Measurements from ENCODE around the gene CYBB. TPM values are rescaled to one million over a fixed set of nuclear protein-coding genes. Genes with fewer than 3 reads are reported as not detected.

CYBB gene
- total and polyA plus RNA-seq, 4 donors: 16.2 to 110 (median 74.3) TPM

DNA sequence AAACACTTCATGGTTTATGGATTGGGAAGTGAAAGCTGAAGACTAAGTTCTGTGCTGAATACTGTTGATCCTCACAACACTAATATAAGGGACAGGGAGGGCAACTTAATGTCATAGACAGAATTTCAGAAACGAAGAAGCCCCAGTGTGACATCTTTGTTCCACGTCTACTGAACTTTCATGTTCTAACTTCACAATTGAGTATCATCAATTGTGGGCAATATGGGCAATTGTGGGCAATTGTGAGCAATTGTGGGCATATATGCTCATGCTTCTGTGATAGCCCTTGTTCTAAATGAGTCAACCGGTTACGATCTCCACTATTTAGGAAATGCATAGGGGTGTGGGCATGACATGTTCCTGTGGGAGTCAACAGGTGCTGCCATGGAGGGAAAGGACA, 33.7 kb downstream of the CYBB start:
- 55 to 64% methylated on average over 4 of the region's 4 CpGs for WGBS, 2 donors
- Histone ChIP-seq H3K4me1 (ENCODE audit: control insufficient read depth in 5 of 5, insufficient read depth in 5 of 5, low read length in 5 of 5) (no peaks in the 10 kb centered on the region), H3K9ac (ENCODE audit: insufficient read depth in 1 of 2, low read length in 2 of 2) (no peak overlapping the region), H3K36me3 (ENCODE audit: control insufficient read depth in 4 of 4, insufficient read depth in 4 of 4, low read length in 4 of 4) (no peaks in the 10 kb centered on the region), H3K27ac (ENCODE audit: low read depth in 1 of 2, low read length in 1 of 2) (no peak overlapping the region), H3K27me3 (ENCODE audit: control insufficient read depth in 3 of 3, insufficient read depth in 3 of 3, low read length in 2 of 3) (peaks cover 5 to 21% (median 19%) of the 10 kb centered on the region in 3 donors), H3K4me3 (no peak overlapping the region), H3K9me3 (ENCODE audit: control insufficient read depth in 4 of 4, insufficient read depth in 3 of 4, low read length in 3 of 4) (no peaks in the 10 kb centered on the region)
- TF ChIP-seq CTCF (IDR thresholded peaks at IDR 0.05; ENCODE audit: control extremely low read depth, extremely low read depth): no peak
- DNase-seq (no peak), ATAC-seq (ENCODE audit: insufficient read depth, low FRiP score) (no peak)

- Histone ChIP-seq H3K4me3 (no peak overlapping the region), H3K9ac (ENCODE audit: insufficient read depth in 1 of 2, low read length in 2 of 2) (no peak overlapping the region), H3K36me3 (ENCODE audit: control insufficient read depth in 4 of 4, insufficient read depth in 4 of 4, low read length in 4 of 4) (no peaks in the 10 kb centered on the region), H3K27me3 (ENCODE audit: control insufficient read depth in 3 of 3, insufficient read depth in 3 of 3, low read length in 2 of 3) (peaks cover under 1 to 19% (median 14%) of the 10 kb centered on the region in 3 donors), H3K27ac (ENCODE audit: low read depth in 1 of 2, low read length in 1 of 2) (no peak overlapping the region), H3K9me3 (ENCODE audit: control insufficient read depth in 4 of 4, insufficient read depth in 3 of 4, low read length in 3 of 4) (no peaks in the 10 kb centered on the region), H3K4me1 (ENCODE audit: control insufficient read depth in 5 of 5, insufficient read depth in 5 of 5, low read length in 5 of 5) (no peaks in the 10 kb centered on the region)
- 74% methylated on average over 5 of the region's 5 CpGs for WGBS, 2 donors
- no peak for TF ChIP-seq CTCF (IDR thresholded peaks at IDR 0.05; ENCODE audit: control extremely low read depth, extremely low read depth)
- no peak for ATAC-seq (ENCODE audit: insufficient read depth, low FRiP score)
- no peak for DNase-seq
Measured at GRCh38 chrX:37815366-37815765, 35.5 kb downstream of the CYBB start.

- TF ChIP-seq CTCF (IDR thresholded peaks at IDR 0.05; ENCODE audit: control extremely low read depth, extremely low read depth): no peak
- no peak for ATAC-seq (ENCODE audit: insufficient read depth, low FRiP score)
Measured at GRCh38 chrX:37816766-37817165, 36.9 kb downstream of the CYBB start.

GRCh38 chrX:37817176-37817575, 37.3 kb downstream of the CYBB start:
- Histone ChIP-seq H3K36me3 (ENCODE audit: control insufficient read depth in 4 of 4, insufficient read depth in 4 of 4, low read length in 4 of 4) (no peaks in the 10 kb centered on the region), H3K4me3 (no peak overlapping the region), H3K4me1 (ENCODE audit: control insufficient read depth in 5 of 5, insufficient read depth in 5 of 5, low read length in 5 of 5) (no peaks in the 10 kb centered on the region), H3K9ac (ENCODE audit: insufficient read depth in 1 of 2, low read length in 2 of 2) (no peak overlapping the region), H3K9me3 (ENCODE audit: control insufficient read depth in 4 of 4, insufficient read depth in 3 of 4, low read length in 3 of 4) (no peaks in the 10 kb centered on the region), H3K27me3 (ENCODE audit: control insufficient read depth in 3 of 3, insufficient read depth in 3 of 3, low read length in 2 of 3) (peaks cover 0 to 20% (median 10%) of the 10 kb centered on the region in 3 donors), H3K27ac (ENCODE audit: low read depth in 1 of 2, low read length in 1 of 2) (no peak overlapping the region)
- no peak for ATAC-seq (ENCODE audit: insufficient read depth, low FRiP score)
- WGBS, 2 donors: 75 to 86% methylated on average over 2 of the region's 2 CpGs
- no peak for TF ChIP-seq CTCF (IDR thresholded peaks at IDR 0.05; ENCODE audit: control extremely low read depth, extremely low read depth)
- no peak for DNase-seq

More at GRCh38 chrX:37816766-37817165, 36.9 kb downstream of the CYBB start:
- Histone ChIP-seq H3K36me3 (ENCODE audit: control insufficient read depth in 4 of 4, insufficient read depth in 4 of 4, low read length in 4 of 4) (no peaks in the 10 kb centered on the region), H3K27ac (ENCODE audit: low read depth in 1 of 2, low read length in 1 of 2) (no peak overlapping the region), H3K4me3 (no peak overlapping the region), H3K4me1 (ENCODE audit: control insufficient read depth in 5 of 5, insufficient read depth in 5 of 5, low read length in 5 of 5) (no peaks in the 10 kb centered on the region), H3K9me3 (ENCODE audit: control insufficient read depth in 4 of 4, insufficient read depth in 3 of 4, low read length in 3 of 4) (no peaks in the 10 kb centered on the region), H3K27me3 (ENCODE audit: control insufficient read depth in 3 of 3, insufficient read depth in 3 of 3, low read length in 2 of 3) (peaks cover 0 to 17% (median 10%) of the 10 kb centered on the region in 3 donors), H3K9ac (ENCODE audit: insufficient read depth in 1 of 2, low read length in 2 of 2) (no peak overlapping the region)
- 77 to 95% methylated on average over 4 of the region's 4 CpGs for WGBS, 2 donors
- no peak for DNase-seq

Measured in lung (tissue), 12 donors.